ENCODE results near the gene CYP2W1.

CYP2W1 gene

GRCh38 chr7:983616-984071 is 663 bp downstream of the CYP2W1 start:
- no peak for DNase-seq

- no peak for DNase-seq
These were observed 1.6 kb downstream of the CYP2W1 start for GRCh38 chr7:984361-985126.

DNA sequence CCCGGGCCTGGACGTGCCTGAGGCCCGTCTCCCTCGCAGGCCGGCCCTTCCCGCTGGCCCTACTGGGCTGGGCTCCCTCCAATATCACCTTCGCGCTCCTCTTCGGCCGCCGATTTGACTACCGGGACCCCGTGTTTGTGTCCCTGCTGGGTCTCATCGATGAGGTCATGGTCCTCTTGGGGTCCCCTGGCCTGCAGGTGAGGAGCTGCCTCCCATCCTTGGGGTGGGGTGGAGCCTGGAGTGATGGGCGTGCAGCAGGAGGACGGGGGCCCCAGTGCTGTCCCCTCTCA is 2.1 kb downstream of the CYP2W1 start:
- DNase-seq, result no peak

DNA sequence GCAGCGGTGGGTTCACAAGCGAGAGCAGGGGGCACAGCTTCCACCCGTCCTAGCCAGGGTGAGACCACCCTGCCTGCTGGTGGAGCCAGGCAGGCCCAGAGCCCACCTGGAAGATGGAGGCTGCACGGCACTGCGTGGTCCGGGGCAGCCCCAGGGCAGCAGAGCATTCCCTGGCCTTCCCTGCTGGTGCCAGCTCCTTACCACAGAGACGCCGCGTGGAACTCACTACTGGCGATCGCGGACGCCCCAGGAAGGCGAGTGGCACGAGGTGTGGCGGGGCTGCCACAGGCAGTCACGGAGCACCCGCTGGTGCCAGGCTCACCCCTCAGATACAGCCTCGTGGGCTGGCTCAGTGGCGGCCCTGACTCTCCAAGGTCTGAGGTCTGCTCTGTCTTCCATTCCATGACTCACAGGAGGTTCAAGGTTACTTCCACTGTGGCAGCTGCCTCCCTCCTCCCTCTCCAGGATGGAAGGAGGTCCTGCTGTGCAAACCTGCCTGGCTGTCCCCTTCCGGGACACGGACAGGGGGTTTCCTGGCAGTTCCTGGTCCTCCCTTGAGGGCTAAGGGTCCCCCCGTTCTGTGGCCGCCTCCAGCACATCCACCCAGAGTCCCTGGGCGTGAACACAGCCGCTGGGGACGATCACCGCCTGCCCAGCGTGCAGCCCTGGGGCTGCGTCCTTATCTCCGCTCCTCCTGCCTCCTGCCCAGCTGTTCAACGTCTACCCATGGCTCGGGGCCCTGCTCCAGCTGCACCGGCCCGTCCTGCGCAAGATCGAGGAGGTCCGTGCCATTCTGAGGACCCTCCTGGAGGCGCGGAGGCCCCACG is 3.1 kb downstream of the CYP2W1 start:
- no peak for DNase-seq

DNA sequence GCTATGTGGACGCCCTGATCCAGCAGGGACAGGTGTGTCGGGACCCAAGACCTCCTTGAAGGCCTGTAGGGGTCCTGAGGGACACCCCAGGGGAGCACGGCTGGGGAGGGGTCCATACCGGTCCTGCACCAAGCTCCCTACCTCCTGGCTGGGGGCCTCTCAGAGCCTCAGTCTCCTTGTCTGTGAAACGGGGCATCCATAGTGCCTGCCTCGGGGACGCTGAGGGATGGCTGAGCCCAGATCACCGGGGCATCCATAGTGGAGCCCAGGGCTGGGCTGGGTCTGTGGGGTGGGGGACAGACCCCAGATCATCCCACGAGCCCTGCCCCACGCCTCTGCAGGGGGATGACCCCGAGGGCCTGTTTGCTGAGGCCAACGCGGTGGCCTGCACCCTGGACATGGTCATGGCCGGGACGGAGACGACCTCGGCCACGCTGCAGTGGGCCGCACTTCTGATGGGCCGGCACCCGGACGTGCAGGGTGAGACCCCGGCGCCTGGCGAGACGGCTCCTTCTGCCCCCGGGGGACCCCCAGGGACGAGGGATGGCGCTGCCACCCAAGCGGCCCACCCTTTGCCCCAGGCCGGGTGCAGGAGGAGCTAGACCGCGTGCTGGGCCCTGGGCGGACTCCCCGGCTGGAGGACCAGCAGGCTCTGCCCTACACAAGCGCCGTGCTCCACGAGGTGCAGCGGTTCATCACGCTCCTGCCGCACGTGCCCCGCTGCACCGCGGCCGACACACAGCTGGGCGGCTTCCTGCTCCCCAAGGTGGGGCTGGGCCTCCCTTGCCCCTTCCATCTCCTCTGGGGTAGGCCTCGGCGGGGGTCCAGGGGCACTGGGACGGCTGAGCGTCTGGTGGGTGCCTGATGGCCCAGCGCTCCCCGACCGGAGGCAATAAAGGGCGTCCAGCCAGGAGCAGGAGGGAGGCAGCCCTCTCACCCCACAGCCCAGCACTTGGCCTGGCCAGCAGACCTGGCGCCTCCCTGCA is 4.1 kb downstream of the CYP2W1 start:
- DNase-seq, result no peak

DNA sequence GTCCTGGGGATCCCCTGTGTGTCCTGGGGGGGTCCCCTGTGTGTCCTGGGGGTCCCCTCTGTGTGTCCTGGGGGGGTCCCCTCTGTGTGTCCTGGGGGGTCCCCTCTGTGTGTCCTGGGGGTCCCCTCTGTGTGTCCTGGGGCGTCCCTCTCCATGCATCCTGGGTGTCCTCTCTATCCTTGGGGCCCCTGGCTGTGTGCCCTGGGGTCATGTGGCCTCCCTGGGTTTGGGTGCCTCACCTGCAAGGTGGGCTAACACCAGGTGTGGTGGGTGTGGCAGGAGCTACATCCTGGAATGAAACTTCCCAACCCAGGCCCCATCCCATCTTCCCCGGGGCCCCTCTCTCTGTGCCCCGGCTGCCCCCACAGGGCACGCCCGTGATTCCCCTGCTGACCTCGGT is 4.9 kb downstream of the CYP2W1 start:
- DNase-seq, result no peak

DNA sequence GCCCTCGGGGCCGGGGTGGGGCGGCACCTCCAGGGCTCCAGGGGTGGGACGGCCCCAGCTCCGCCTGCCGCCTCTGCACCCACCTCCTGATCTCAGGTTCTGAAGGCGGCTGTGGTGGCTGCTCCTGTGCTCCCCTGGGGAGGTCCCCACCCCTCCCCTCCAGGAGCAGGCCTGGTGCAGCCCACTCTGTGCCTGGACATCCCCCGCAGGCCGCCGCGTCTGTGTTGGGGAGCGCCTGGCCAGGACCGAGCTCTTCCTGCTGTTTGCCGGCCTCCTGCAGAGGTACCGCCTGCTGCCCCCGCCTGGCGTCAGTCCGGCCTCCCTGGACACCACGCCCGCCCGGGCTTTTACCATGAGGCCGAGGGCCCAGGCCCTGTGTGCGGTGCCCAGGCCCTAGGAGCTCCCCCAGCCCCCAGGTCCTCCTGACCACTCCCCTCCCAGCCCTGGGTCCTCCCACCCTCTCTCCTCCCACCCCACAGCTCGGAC is 5.5 kb downstream of the CYP2W1 start:
- no peak for DNase-seq

- no peak for DNase-seq
These were observed 6.1 kb downstream of the CYP2W1 start for GRCh38 chr7:988963-989529.

- DNase-seq, result no peak
These were observed 7.5 kb downstream of the CYP2W1 start for GRCh38 chr7:990352-990932.

DNA sequence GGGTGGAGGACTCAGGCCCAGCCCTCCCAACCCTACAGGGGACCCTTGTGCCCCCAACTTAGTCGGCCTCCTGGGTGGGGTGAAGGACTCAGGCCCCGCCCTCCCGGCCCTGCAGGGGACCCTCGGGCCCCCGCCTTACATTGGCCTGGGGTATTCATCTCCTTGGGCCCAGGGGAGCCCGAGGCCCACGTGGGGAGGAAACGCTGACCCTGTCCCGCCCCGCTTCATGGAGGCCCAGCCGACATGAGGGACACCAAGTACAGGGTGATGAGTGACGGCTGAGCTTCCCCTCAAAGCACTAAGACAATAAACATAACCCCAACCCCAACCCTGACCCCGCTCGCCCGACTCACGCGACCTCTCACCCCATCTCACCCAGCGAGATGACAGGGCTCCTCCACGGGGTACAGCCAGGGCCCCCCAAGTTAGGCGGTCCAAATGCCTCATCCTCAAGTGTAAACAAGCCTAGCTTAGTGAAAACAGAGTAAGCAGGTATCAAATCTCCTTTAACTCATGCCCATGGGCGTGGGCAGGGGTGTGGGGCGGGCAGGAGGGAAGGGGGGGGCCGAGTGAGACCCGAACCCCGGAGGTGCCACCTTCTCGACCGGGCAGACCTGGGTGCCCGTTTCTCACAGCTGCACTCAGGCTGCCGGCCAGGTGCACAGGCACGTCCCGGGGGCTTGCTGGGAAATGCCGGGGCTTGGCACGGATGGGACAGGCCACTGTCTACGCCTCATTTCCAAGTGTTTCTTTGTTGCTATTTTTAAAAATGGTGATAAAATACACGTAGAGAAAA is 8.2 kb downstream of the CYP2W1 start:
- DNase-seq, result no peak

- DNase-seq, result no peak
These were observed 9.0 kb downstream of the CYP2W1 start for GRCh38 chr7:991729-992656.

DNA sequence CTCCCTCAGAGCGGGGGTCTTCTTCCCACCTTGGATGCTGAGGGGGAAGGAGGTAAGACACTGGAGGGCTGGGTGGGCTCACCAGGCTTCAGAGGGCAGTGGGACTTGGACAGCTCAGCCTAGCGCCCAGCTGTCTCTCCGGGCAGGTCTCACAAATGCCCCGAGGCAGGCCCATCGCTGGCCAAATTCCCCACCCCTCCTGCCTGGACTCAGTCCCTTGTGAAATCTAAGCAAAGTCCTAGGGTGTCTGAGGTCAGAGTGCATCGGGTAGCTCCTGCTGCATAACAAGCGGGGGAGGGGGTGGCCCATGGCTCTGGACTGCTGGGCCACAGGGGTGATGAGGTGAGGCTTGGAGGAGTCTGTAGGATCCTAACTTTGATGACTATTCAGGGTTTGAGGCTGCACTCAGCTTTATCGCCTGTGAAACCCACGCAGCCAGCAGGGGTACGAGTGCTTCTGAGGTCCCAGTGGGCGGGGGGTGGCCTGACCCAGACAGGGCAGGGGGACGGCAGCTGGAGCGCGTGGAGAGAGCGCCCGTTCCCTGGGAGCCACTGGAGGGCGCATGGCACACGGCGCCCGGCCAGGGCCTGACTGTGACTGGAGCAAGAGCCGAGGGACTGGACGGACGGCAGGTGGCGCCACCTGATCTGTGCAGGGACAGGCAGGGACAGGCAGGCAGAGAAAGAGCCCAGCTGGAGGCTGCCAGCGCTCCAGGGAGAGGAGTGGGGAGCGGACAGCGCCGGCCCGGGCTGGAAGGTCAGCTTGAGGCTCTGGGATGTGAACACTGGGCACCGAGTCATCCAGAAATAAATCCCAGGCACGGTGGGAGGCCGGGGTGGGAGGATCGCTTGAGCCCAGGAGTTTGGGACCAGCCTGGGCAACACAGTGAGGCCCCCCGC is 10.0 kb downstream of the CYP2W1 start:
- DNase-seq, result peak; percentile 97

DNA sequence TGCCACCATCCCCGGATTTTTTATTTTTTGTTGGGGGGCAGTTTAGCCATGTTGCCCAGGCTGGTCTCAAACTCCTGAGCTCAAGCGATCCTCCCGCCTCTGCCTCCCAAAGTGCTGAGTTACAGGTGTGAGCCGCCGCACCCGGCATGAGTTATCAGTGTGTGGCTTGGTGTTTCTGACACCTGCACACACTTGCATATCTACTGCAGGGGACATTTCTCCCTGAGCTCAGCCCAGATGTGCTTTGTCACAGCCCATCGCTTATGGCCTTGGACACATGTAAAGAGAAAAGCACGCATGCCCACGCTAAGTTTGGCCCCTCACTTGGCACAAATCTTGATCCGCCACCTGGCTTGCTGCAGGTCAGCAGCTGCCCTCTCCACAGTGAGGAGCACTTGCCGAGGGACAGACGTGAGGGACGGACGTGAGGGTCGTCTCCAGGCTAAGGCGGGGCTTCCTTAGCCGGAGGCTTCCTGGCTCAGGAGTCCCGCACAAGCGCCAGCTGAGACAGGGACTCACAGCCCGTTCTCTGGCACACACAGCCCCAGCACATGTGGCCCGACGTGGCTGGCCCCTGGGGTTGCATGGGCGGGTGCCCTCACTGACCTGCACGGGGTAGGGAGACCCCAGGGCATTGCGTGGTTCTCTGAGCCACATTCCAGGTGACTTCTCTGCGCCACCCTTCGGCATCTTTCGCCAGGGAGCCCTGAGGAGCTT is 11.8 kb downstream of the CYP2W1 start:
- DNase-seq, result no peak

- DNase-seq, result no peak
These were observed 12.6 kb downstream of the CYP2W1 start for GRCh38 chr7:995571-995970.

- DNase-seq, result no peak
These were observed 13.3 kb downstream of the CYP2W1 start for GRCh38 chr7:996079-996872.

- DNase-seq, result no peak
These were observed 14.7 kb downstream of the CYP2W1 start for GRCh38 chr7:997404-998395.
